Kidney glomerular epithelial cell (primary cell): ENCODE results near the gene GMDS.

Source experiments
- DNase-seq: peaks from one replicate; lab custom pipeline; 2025; lab: John Stamatoyannopoulos, UW

The GMDS gene

DNA sequence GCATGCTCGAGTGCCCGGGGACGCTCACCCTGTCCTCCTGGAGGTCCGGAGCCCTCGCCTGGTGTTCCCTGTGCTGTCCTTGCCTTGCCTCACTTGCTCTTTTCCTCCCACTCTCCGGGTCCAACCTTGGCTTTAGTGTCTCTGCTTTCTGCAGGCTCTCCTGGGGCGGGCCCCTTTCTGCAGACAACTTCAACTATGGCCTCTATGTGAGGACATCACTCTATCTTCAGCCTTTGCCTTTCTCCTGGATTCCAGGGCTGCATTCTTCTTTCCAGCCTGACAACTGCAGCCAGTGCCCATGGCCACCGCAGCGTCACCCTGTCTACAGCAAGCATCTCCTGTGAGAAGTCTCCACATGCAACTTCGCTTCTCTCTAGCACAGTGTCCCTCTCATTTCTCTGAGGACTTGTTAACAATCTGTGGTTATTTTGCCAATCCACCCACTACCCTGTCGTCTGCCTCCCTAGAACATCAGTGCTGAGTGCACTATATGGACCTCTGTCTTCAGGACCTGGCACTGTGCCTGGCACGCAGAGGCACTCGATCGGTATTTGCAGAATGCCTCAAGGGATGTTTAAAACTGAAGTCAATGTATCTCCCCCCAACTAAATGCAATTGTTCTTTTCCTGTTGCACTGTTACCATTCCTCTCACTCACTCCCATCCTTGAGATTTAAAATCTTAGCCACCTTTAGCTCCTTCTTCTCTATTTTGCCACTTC is 599.8 kb downstream of the GMDS start:
- DNase-seq, result no peak

DNA sequence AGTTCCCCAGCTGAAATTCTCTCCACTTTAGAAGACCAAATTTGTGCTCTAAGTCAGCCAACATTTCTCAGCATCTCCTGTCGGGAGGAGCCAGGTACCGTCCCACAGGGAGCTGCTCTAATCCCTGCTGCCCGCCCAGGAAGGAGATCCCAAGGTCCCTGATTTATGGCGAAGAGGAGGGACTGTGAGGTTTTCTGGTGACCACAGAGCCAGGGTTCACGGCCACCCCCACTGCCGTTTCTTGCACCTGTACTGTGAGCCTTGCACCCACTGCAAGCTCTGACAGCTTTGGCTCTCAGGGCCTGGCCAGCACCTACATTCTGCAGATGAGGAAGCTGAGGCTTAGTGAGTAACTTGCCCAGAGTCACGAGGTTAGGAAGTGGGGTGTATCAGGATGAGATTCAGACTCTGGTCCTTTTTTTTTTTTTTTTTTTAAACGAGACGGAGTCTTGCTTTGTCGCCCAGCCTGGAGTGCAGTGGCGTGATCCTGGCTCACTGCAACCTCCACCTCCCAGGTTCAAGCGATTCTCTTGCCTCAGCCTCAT is 600.8 kb downstream of the GMDS start:
- DNase-seq, result no peak

DNA sequence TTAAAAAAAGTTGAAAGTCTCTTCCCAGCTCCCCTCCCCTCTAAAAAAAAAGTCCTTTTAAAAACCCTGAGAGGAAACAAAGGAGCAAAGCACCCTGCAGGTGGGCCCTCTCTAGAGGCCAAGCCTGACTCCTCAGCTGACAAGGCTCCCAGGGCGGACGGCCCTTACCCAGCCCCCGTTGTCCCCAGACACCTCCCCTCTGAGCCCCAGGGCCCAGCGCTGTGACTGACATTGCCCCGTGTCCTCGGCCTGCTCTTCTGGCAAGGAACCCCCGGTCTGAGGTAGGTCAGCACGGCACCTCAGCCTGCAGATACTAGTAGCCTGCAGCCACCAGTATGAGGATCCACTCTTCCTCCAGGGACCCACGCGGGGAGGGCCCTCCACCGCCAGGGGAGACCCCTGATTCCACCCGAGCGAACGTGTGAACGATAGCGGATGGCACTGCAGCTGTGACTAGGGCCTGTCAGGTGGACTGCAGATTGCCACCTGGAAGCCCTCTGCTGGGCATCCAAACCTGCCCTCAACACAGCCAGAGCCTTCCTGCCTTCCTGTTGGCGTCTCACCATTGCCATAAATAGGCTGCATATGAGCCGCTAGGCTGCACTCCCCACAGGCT is 601.5 kb downstream of the GMDS start:
- DNase-seq, result no peak

DNA sequence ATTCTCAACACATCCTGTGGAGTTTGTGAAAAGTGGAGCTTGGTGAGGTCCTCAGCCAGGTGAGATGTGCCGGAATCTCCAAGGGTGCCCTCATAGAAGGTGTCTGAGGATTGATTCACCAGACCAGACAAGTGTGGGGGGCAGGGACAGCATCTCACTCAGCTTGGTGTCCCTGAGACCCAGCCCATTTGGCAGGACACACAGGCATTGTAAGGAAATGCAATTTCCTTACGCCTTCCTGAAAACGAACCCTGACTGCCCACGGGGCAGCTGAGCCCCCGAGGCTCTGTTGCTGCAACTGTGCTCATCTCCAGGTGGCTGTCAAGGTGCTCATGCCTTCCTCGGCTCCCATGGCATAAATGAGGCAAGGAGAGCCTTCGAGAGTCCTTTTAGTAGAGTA is 602.3 kb downstream of the GMDS start:
- no peak for DNase-seq

DNA sequence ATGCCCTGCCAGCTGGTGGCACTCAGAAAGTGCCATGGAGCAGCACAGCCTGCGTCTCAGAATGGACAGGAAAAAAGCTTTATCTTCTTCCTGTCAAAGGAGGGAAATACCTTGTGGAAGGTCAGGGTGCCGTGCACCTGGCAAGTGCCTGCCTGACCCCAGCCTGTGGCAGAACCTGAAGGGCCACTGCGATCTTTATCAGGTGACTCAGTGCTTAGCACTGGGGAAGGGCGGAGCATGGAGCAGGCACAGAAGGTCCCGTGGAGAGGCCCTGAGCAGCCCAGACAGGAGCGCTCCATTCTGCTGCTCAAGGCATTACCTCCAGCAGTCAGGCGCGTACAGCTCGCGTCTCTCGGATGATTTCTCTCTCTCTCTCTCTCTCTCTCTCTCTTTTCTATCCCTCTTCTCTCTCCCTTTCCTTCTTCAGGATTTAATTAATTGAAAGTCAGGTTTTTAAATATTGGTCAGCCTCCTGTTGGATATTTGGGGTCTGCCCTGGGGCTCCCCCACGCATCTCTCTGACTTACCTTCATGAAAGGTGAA is 604.0 kb downstream of the GMDS start:
- no peak for DNase-seq

DNA sequence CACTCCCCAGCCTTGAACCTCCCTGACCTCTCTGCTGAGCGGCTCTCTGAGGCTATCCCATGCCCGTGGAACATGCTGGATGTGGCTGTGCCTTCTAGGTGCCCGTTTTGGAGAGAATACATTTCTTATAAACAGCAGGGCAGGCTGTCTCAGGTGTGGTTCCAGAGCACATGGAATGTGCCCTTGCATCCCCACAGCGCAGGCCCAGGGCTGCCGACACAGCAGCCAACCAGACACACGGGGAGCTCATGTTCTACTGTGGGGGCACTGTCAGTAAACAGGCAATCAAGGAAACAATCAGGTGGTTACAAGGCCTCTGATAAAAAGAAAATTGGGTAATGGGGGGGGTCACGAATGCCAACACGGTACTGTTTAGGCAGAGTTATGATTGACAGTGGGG is 604.9 kb downstream of the GMDS start:
- DNase-seq, result no peak

DNA sequence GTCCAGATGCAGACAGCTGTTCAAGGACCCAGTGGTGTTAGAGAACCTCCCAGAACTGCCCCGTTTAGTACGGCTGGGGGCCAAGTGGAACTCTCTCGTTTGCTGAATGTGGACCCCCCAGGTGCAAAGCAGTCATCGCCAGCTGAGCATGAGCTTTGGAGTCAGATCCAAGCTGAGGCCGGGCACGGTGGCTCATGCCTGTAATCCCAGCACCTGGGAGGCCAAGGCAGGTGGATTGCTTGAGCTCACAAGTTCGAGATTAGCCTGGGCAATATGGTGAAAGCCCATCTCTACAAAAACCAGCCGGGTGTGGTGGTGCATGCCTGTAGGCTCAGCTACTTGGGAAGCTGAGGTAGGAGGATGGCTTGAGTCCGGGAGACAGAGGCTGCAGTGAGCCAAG is 606.0 kb downstream of the GMDS start:
- DNase-seq, result no peak

DNA sequence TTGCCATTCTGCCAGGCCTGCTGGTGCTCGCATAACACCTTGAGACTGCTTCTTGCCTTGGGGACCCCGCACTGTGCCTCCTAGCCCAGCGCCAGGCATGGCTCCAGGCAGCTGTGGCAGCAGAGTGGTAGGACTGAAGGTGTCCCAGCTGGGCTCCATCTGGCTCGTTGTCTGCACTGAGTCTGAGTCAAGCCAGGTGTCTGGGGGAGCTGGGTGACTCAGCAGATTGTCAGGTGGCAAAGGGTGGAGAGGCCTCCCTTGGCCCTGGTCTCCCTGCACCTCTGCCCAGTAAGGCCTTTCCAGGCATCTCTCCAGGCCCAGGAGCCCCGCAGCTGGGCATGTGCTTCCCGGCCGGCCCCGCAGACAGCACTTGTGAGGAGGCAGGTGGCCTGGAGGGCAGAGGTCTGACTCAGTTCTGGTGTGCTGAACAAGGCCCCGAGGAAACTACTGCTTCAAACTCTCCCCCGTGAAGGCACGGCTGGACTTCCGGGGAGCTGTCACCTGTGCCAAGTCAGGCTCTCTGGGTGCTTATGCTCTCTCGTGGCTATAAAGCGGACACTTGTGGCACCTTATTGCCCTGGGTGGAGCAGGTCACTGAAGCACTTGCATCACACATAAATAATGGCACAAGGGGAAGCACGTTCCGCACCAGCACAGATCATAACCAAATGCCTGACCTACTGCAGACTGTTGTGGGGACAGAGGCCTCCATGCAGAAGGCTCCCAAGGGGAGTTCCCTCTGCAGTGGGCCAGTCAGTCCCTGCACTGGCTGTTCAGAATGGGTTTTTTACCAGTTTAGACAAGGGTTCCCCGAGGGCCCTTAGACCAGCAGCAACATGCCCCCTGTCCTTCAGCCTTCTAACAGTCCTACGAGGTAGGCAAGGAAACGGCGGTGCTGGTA is 608.2 kb downstream of the GMDS start:
- DNase-seq, result peak; percentile 10

DNA sequence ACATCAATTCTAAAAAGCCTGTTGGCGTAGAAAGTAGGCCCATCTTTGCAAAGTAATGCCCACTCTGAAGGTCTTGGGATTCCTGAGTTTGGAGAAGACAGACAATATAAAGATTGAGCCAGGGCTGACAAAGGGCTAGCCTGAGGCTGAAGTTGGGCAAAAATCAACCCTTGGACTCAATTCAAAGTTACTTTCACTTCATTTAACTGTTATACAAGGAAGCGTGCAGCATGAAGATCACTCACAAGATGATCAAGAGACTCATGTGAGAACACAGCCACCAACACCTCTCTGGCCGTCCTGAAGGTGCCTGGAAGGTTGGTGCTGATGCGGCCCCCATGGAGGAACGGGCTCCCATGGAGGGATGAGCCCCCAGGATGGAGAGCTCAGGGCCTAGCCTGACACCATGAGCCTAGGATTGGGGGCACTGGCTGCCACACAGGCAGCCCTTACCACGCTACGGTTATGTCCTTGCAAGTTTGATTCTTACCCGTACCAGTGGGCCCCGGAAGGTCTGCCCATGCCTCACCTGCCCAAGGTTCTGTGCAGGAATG is 609.1 kb downstream of the GMDS start:
- DNase-seq, result no peak

DNA sequence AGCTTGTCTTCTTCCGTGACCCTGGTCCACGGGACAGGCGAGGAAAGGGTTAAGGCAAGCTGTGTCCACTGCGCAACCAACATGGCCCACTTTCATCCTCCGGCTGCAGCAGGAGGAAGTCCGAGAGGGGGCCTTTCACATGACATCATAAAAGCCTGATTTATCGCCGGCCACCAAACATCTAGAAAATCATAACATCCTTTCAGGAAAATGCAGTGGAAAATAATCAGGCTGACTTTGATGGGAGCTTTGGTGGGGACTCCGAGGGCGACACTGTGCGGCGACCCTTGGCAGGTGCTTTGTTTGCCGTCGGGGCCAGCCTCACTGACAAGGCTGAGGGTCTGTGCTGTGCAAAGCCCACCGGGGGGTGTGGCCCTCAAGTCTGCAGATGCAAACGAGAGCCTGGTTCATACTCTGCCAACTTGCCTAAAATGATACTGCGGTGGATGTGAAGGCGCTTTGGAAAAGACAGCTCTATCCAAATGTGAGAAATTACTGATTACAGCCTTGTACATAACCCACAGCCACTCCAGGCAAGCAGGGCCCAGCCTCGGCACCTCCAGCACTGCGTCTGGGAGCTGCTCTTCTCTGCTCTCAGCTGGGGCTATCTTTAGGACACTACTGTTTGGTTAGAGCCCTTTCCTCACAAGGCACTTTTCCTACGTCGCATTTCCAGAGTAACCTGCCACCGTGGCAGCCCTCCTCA is 609.9 kb downstream of the GMDS start:
- DNase-seq, result no peak

DNA sequence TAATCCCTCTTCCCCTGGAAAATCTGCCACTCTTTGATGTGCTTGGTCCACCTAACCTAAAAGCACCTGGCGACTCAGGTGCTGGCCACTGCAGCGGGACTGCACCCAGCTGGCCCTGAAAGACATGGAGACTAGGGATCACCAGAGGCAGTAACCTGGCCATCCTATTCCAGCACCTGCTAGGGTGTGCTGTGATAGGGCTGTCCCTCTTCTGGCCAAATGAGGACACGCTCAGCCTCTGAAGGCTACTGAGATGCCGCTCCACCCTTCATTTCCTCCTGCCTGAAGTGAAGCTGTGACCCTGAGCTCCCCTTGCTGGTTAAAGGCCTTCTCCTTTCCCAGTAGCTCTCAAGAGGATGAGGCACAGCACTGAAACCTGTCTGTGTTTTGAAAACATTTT is 611.3 kb downstream of the GMDS start:
- no peak for DNase-seq

DNA sequence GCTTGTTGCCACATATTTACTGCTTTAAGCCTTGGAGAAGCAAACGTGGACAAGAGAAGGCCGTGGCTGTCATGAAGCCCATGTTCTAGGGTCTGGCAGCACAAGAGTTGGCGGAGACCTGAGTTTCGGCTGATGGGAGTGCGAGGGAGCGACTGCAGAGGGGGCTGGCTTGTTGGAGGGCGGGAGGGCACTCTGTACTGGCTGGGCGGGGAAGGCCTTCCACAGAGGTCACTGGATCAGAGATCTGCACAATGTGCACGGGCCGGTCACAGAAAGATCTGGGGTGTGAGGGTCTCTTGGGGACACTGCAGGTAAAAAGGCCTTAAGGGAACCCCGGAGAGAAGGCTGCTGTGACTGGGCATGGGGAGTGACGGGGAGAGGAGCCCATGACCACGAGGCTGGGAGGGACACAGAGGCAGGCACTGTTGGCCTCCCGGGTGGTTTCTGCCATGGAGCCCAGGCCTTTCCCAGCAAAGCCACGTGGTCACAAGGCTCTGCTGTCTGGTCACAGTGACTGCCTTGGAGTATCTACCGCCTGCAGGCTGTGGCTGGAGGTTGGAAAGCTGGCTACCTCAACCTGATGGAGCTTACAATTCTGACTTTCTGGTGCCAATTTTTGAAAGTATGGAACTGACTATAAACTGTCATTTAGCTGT is 611.9 kb downstream of the GMDS start:
- no peak for DNase-seq

DNA sequence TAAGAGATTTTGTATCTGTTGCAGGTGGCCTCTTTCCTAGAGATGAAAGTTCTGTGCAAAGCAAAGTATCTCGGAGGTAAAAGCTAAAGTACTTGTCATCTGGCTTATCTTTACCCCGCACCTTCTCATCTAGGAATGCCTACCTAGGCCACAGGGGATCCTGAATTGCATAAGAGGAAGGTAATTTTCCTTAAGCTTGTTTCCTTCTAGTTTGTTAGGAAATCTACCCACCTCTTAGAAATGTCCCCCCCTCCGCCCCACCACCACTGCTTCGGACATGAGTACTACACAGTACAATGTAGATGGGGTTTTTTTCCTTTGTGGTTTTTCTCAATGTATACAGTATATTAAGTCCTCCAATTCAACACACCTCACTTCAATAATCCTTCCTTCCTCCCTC is 614.2 kb downstream of the GMDS start:
- DNase-seq, result no peak

DNA sequence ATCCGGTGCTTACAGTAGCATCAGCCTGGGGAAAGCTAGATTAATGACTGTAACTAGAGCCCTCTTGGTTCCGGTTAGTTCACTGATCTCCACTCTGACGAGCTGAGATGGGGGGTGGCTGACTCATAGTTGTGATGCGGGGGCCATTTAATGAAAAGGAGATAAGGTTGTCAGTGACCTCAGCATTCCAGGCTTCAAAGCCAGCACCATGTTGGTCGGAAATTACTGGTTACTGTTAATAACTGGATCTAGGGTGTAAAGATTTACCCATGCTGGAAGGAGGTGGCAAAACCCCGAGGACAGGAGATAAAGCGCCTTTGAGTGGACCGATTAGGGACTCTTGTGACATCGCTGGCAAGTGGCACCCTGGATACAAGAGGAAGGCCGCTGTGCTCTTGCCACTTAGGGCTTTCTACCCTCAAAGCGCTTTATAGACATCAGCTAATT is 614.6 kb downstream of the GMDS start:
- DNase-seq, result peak; percentile 95

DNA sequence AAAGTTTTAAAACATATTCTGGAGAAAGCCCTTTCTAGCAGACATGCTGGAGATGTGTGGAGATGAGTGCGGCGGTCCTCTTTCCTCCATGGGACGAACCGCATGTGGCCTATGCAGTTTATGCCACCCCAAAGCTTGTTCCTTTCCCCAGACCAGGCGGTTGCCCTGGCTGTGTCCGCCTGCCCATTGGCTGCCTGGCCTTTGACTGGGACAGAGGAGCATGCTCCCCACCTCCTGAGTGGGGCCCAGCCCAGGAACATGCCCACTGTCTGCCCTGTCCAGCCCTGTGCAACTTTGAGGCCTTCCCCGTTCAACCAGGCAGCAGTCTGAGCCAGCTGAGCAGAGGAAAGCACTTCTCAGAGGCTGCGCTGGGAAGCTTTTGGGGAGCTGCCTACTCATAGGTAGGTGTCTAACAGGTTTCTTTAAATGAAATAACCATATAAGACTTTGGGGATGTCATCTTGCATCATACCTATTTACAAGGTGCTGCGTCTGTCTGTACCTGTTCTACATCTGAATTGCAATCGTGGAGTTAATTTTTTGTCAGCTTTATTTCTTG is 615.1 kb downstream of the GMDS start:
- DNase-seq, result no peak

DNA sequence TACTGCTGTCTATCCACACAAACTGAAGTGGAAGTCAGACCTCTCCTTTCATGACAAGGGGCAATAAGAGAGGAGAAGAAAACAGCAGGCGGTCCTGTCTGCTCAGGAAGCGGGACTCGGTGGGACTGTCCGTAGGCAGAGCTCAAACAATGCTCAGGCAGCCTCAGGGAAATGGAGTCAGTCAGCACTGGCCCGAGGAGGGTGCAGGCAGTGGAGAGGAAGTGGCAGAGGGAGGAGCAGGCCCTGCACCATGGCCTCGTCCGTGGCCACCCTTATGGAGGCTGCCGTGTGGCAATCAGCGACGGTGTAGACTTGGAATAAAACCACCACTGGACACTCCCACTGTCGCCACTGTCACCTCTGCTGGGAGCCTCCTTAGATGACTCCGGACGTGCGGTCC is 616.1 kb downstream of the GMDS start:
- DNase-seq, result no peak

DNA sequence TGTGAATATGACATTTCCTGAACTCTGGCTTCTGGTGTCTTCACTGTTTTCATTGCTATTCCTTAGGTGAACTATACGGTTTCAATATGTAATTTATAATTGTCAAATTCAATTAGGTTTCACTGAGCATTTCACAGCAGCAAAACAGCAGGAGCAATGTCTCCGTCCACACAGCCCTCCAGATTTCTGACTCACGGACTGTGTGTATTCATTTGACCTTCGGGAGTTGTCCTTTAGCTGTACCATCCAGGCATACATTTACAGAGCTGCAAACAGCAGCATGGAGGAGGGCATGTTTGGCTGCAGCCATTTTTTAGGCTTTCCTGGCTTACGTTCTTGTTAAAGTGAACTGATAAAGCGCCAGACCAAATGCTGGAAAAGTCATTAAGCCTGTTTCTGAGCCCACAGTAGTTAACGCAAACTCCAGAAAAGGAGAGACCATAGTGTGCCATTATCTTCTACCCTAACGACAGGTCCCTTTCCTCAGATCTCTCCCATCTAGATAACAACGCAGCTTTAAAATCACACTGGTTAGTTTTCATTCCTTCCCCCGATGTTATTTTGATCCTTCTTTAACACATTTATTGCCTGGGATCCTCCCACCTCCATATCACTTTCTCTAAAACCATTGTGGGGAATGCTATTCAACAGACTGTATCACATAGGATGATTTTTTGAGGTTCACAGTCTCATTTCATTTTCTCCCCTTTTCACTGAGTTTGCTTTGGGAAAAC is 617.4 kb downstream of the GMDS start:
- no peak for DNase-seq

DNA sequence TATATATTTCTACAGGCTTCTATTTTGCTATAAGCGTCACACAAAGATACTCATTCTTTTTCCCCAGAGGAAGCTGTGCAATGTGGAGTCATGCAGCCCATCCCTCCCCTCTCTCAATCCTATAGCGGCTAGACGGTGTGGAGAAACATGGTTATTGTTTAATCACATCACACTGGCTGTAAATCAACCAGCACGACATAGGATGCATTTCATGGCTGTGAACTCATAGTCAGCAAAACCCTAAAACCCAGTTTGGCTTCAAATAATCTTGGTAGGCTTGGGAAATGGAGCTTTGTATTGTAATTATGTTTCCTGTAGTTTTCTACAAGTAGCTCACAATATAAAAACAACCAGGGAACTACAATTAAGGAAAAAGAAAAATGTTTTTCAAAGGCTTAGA is 618.9 kb downstream of the GMDS start:
- peak; percentile 81 for DNase-seq

DNA sequence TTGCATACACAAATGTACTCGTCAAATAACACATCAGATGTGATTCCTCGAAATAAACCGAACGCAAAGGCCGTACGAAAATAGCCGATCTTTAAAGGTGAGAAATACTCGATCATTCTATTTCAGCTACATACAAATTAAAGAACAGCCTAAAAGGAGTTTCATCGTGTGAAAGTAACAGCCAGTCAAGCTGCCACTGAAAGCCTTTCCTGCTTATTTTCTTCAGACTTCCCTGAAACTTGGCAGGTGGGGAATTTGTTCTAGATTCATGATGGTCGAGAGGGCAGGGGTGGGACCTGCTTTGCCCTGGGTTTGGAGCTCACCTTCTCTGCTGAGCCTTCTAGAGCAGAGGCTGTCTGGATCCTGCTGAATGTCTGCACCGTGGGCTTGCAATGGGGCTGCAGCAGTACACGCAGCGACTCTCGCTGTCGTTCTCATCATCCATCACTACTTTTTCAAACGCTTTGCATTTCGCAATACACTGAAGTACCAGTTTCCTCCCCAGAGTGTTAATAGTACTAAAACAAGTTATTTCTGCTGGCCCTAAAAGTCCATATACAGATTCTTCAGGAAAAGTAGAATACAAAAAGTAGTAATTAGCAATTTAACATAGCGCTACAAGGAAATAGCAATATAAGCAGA is 619.5 kb downstream of the GMDS start:
- DNase-seq, result peak; percentile 81
